T-helper 1 cell (primary cell): ENCODE results near the gene CIAO3.
"Not testable (repeated sequence)": the region's sequence is repeated elsewhere in the genome, so short reads cannot be mapped to it uniquely, and the experiment has no call there.

Experiments
- DNase-seq, 5 donors: peaks; one replicate each; pipeline ENCODE4 v3.0.0-alpha.2; 2012 to 2020
- total RNA-seq, 4 donors: gene quantifications; one replicate each; lab custom pipeline; 2026; lab: John Stamatoyannopoulos, UW

CIAO3 gene
- 17.4 to 35.1 (median 29.8) reads per million in 4 donors for total RNA-seq

- DNase-seq: peak; percentile 78 to 90 (median 89)
Observed at GRCh38 chr16:740764-741505, at the start of gene CIAO3. Gene CIAO3, minus strand, starts transcription at chr16:740997. Its CDS starts 12 bp downstream, at chr16:740985.

DNA sequence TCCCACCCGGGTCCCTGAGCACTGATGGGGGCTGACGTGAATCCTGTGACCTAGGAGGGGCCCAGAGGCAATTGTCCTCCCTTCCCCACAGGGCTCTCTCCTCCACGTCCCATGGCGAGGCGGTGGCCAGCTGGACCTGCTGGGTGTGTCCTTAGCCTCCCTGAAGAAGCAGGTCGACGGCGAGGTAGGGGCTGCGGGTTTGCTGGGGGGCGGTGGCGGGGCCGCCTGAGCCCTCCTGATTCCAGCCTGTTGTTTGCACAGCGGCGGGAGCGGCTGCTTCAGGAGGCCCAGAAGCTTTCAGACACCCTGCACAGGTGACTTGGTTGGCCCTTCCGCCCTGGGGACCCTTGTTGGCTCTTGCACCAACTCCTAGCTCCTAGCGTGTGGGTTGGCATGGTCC is 49.3 kb upstream of the CIAO3 start:
- DNase-seq: no peak

GRCh38 chr16:789191-789850 is 48.5 kb upstream of the CIAO3 start:
- DNase-seq: no peak

- peak; percentile 88 to 96 (median 91) for DNase-seq
Observed at GRCh38 chr16:788399-789126, 47.8 kb upstream of the CIAO3 start, which contains the start of gene CHTF18. Gene CHTF18, plus strand, starts transcription at chr16:788620. Its CDS starts 65 bp downstream, at chr16:788685.

- DNase-seq: peak in 1 of 5 donors; percentile 23
Observed at GRCh38 chr16:787978-788398, 47.2 kb upstream of the CIAO3 start, which contains the start of gene RPUSD1. Gene RPUSD1, minus strand, starts transcription at chr16:788381. Its CDS starts 644 bp downstream, at chr16:787737.

DNA sequence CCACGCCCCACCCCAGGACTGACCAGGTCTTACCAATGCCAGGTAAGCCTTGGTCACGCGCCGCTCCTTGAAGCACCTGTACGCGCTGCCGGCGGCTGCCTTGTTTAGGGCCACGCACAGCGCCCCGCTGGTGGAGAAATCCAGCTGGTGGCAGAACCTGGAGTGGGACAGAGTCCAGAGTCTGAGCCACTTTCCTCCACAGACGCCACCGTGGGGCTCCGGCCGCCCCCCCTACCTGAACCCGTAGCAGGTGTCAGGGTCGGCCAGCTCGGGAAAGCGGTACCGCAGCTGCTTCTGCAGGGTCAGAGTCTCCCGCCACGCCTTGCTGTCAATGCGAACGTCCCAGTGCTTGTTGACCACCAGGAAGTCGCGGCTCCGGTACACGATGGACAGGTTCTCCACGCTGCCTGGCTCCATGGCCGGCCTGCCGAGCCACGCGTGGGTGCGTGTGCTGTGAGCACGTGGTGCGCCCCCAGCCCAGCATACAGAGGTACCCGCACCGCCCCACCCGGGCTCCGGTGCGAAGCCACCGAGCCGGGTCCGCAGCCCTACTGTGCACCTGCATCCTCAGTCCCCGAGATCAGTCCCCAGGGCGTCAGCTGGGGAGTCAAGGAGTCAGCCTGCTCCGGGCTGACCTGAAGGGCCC is 46.6 kb upstream of the CIAO3 start:
- no peak for DNase-seq

DNA sequence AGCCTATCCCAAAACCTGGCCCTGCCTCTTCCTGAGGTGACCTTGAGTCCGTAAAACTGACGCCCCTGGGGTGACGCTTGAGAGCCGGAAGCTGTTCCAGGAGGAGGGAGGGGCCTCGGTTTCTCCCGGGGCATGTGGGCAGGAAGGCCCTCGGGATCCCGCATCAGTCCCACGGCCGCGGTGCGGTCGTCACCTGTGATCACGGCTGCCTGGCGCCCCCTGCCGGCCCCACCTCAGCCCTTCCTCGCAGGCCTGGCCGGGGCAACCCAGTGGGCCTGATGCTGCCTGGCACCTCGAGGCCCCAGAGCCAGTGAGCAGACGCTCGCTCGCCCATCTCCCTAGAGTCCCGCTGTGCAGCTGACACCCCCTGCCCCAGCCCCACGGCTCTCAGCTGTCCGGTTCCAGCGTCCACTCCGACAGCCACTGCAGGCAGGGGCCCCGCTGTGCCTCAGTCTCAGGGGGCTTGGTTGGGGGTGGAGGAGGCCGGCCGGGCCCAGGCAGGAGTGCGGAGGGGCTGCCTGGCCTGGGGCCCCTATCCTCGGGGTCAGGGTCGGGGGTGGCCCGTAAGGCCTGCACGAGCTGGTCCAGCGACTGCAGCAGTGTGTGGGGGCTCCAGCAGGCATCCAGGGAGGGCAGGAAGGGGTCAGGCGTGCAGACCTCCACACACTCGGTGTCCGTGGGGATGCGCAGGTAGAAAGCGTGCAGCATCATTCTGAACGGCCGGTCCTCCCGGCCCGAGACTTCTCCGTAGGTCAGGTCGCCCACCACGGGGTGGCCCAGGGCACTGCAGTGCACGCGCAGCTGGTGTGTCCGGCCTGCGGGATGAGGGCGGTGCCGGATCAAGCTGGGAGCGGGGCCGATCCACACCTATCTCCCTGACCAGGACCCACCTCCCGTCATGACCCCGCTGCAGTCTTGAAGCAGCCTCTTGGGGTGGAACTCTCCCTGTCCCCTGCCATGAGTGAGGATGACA is 45.1 kb upstream of the CIAO3 start:
- DNase-seq: peak; percentile 48 to 72 (median 63)

DNA sequence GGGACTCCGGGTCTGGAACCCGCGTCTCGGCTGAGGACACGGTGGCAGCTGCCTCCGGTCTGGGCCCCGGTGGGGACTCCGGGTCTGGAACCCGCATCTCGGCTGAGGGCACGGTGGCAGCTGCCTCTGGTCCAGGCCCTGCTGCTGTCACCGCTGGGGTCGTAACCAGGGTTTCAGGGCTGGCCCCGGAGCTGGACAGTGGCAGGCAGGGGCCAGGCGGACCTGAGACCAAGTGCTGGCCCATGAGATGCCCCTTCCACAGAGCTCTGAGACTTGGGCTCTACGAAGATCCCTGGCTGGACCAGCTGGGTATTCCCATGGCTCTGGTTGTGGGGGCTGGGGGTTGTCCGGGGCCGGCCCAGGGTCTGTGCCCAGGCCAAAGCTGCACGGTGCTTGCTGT is 43.6 kb upstream of the CIAO3 start:
- no peak for DNase-seq

DNA sequence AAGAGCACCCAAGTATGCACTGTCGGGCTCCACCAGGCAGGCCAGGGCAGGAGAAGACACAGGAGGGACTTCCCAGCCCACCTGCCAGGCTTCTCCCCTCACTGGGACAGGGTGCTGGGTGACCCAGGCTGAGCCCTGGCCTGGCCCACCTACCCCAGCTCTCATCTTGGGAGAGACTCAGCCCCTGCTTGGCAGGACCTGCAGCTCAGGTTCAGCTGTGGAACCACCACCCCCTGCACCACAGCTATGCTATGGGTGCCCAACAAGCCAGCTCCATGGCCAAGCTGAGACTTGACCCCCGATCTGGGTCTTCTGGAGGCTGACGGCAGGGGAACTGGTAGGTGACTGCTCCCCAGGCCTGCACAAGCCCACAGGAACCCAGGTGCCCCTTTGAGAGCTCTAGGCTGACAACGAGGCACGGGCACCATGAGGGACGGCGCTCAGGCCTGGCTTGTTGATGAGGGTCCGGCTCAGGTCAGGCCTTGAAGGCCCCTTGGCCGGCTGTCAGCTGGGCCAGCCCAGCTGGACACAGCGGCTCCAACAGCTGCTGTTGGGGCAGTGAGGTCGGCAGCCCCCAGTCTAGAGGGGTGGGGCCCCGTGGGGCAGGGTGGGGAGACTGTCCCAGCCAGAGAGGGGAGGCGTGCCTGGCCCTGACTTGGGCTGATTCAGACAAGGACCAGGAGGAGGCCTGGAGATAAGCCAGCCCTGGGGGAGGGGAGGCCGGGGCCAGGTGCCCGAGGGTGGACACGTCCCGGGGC is 42.8 kb upstream of the CIAO3 start:
- DNase-seq: no peak

DNA sequence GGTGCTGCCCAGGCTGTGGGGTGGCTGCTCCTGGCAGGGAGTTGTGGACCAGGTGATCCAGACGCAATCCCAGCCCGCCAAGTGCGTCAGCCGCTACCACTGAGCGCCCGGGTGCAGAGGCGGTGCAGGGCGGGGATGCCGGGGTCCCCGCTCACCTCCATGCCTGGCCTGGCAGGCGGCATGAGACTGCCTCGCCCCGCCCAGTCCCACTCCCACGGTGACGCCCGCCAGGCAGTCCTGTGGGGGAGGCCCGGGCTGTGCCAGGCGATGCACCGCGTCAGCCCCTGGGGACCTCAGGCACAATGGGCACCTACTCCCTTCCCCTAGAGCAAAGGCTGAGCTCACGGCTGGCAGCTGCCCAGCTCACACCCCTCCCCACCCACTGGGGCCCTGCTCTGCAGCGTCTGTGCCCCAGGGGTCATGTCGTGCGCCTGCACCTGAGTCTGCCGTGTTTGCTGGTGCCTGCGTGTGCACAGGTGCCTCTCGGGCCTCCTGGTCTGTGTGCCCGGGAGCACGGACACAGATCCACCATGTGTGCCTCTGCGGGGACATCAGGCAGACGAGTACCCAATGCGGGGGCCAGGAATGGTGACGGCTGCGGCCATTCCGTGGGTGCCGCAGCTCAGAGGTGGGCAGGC is 42.1 kb upstream of the CIAO3 start:
- DNase-seq: no peak

GRCh38 chr16:782258-782657 is 41.5 kb upstream of the CIAO3 start:
- DNase-seq: no peak

GRCh38 chr16:781346-782010 is 40.7 kb upstream of the CIAO3 start:
- DNase-seq: no peak

DNA sequence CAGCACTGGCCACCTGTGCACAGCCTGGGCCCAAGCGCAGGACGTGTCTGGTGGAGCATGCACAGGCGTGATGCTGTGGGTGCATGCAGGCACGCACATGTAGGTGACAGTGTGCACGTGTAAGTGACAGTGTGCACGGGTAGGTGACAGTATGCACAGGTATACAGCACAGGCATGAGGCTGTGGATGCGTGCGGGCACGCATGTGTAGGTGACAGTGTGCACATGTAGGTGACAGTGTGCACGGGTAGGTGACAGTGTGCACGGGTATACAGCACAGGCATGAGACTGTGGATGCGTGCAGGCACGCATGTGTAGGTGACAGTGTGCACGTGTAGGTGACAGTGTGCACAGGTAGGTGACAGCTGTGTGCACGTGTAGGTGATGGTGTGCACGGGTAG is 39.5 kb upstream of the CIAO3 start:
- DNase-seq: no peak

DNA sequence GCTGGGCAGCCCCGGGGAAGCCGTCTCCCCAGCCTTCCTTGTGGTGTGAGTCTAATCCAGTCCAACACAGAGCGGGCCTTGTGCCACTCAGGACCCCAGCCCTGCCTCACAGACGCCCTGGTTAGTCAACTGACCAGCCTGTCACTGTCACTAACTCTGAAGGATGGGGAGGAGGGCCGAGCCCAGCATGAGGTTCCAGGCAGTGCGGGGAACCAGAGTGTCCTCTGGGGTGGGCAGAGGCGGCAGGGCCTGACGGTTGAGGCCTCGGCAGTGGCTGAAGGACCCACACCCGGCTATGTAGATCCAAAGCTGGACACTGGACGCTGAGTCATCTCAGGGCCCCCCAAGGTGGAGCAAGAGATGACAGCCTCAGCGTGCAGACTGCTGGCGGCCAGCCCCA is 38.8 kb upstream of the CIAO3 start:
- DNase-seq: no peak

DNA sequence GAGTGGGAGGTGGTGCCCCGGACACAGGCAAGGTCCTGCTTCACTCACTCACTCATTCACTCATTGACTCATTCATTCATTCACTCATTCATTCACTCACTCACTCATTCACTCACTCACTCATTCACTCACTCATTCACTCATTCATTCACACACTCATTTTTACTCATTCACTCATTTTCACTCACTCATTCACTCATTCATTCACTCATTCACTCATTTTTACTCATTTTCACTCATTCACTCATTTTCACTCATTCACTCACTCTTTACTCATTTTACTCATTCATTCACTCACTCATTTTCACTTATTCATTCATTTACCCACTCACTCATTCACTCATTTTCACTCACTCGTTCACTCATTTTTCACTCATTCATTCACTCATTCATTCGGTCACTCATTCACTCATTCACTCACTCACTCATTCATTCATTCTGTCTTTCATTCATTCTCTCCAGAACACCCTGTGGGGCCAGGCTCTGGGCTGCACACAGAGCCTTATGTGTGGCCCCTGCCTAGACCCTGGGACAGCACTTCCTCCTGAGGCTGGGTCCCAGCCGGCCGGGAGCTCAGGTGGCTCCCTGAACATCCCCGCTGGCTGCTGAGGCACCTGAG is 38.2 kb upstream of the CIAO3 start:
- DNase-seq: no peak

DNA sequence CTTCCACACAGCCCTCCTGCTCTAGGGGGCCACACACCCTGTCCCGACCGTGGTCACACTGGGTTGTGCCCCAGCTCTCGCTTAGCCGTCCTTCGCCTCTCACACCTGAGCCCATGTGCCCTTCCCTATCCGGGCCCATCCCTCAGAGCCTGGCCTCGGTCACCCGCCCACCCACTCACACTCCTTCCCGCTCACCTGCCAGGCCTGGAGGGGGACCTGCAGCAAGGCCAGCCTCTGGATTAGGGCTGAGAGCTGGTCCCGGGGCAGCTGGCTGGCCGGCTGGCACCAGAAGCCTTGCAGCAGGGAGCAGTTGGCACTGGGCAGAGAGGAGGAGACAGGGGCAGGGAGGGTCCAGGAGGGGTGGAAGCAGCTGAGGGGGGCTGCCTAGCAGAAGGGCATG is 37.6 kb upstream of the CIAO3 start:
- no peak for DNase-seq

DNA sequence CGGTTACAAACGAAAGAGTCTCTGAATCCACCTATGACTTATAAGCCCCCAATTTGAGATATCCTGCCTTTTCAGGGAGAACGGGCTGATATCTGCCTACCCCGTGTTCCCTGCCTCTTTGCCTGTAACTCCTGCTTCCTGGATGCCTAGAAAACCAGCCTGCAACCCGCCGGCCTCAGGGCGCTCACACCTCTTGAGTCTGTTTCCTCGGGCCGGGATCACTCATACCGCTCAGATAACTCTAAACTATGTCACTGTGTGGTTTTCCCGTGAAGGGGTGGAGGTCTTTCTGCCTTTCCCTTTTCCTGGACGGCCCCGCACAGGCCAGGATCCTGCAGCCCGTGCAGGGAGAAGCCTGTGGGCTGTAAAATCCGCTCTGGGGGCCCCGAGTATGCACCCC is 37.0 kb upstream of the CIAO3 start:
- no peak for DNase-seq

DNA sequence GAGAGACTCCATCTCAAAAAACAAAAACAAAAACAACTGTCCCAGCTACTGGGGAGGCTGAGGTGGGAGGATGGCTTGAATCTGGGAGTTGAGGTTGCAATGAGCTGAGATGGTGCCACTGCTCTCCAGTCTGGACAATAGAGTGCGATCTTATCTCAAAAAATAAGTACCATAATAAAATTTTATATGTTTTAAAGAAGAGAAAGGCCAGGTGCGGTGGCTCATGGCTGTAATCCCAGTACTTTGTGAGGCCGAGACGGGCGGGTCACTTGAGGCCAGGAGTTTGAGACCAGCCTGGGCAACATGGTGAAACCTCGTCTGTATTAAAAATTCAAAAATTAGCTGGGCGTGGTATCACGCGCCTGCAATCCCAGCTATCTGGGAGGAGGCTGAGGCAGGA is 36.0 kb upstream of the CIAO3 start:
- DNase-seq: no peak

GRCh38 chr16:776298-776697 is 35.5 kb upstream of the CIAO3 start:
- DNase-seq: not testable (repeated sequence)
